Neural progenitor cell (in vitro differentiated cells): ENCODE results near the gene GRIK1. TPM values are rescaled to one million over a fixed set of nuclear protein-coding genes. Genes with fewer than 3 reads are reported as not detected.

Experiments used
- DNase-seq: peaks from one replicate; pipeline ENCODE4 v3.0.0-alpha.2; 2016; ENCODE audit warnings: low spot score
- H2AFZ ChIP-seq: fragments of 200-600 bp; sonication (generic); replicated peaks from 2 replicates; pipeline ENCODE4 v1.6.1; 2016; ENCODE audit warnings: antibody characterized with exemption
- H3F3A ChIP-seq: fragments of 200-600 bp; sonication (generic); 2 replicates; pipeline ENCODE4 v1.6.1; 2016; ENCODE audit warnings: antibody characterized with exemption, low read depth
- H3K27ac ChIP-seq: fragments of 200-600 bp; sonication (generic); 2 replicates; pipeline ENCODE4 v1.5.1; 2016; ENCODE audit warnings: mild to moderate bottlenecking
- H3K27me3 ChIP-seq: fragments of 200-600 bp; sonication (generic); 2 replicates; pipeline ENCODE4 v1.6.1; 2016; ENCODE audit warnings: mild to moderate bottlenecking, moderate library complexity
- H3K36me3 ChIP-seq: fragments of 200-600 bp; sonication (generic); 2 replicates; pipeline ENCODE4 v1.5.1; 2016
- H3K4me1 ChIP-seq: fragments of 200-600 bp; sonication (generic); 2 replicates; pipeline ENCODE4 v1.6.1; 2016; ENCODE audit warnings: mixed run types
- H3K4me2 ChIP-seq: fragments of 200-600 bp; sonication (generic); 2 replicates; pipeline ENCODE4 v1.6.1; 2016
- H3K4me3 ChIP-seq: fragments of 200-600 bp; sonication (generic); 2 replicates; pipeline ENCODE4 v1.5.1; 2016
- H3K79me2 ChIP-seq: fragments of 200-600 bp; sonication (generic); 2 replicates; pipeline ENCODE4 v1.6.1; 2016; ENCODE audit warnings: low read depth
- H3K9ac ChIP-seq: fragments of 200-600 bp; sonication (generic); 2 replicates; pipeline ENCODE4 v1.6.1; 2016
- H3K9me3 ChIP-seq: fragments of 200-600 bp; sonication (generic); 2 replicates; pipeline ENCODE4 v1.5.1; 2016; ENCODE audit warnings: low read depth
- H4K20me1 ChIP-seq: fragments of 200-600 bp; sonication (generic); 2 replicates; pipeline ENCODE4 v1.6.1; 2016; ENCODE audit warnings: low read depth
- H3K27ac Mint-ChIP-seq: 3 replicates; pipeline ENCODE4 v1.8.0; 2021; ENCODE audit warnings: mixed read lengths
- H3K27me3 Mint-ChIP-seq: 2 replicates; pipeline ENCODE4 v1.8.0; 2022; ENCODE audit warnings: low read depth, mild to moderate bottlenecking, inconsistent platforms, moderate library complexity, mixed read lengths; ENCODE audit not compliant: insufficient read depth
- H3K36me3 Mint-ChIP-seq: 3 replicates; pipeline ENCODE4 v1.8.0; 2021; ENCODE audit warnings: mixed read lengths
- H3K4me1 Mint-ChIP-seq: 3 replicates; pipeline ENCODE4 v1.8.0; 2021; ENCODE audit warnings: mixed read lengths
- H3K4me3 Mint-ChIP-seq: 3 replicates; pipeline ENCODE4 v1.8.0; 2021; ENCODE audit warnings: mild to moderate bottlenecking, moderate library complexity, mixed read lengths
- H3K9me3 Mint-ChIP-seq: 3 replicates; pipeline ENCODE4 v1.8.0; 2020; ENCODE audit warnings: mixed read lengths
- EZH2 ChIP-seq: fragments of 200-600 bp; sonication (generic); IDR thresholded peaks from 2 replicates; pipeline ENCODE4 v1.6.1; 2017; ENCODE audit warnings: antibody characterized with exemption, mild to moderate bottlenecking, moderate library complexity
- EZH2phosphoT487 ChIP-seq: fragments of 200-600 bp; sonication (generic); IDR thresholded peaks from 2 replicates; pipeline ENCODE4 v1.6.1; 2017; ENCODE audit warnings: antibody characterized with exemption
- total RNA-seq: library from RNA; depleted of rRNA; stranded (reverse); fragments of >200 nt; gene quantifications from 2 replicates; pipeline ENCODE4 v1.2.3, GENCODE V29; 2015; ENCODE audit warnings: low replicate concordance
- TF ChIP-seq, protein P1 (sequence below): fragments of 200-600 bp; sonication (generic); IDR thresholded peaks from 2 replicates; pipeline ENCODE4 v1.5.1; 2017; ENCODE audit warnings: antibody characterized with exemption, mild to moderate bottlenecking

GRIK1 gene
- total RNA-seq, 1 donor from 2014 or later: 1.6 TPM

DNA sequence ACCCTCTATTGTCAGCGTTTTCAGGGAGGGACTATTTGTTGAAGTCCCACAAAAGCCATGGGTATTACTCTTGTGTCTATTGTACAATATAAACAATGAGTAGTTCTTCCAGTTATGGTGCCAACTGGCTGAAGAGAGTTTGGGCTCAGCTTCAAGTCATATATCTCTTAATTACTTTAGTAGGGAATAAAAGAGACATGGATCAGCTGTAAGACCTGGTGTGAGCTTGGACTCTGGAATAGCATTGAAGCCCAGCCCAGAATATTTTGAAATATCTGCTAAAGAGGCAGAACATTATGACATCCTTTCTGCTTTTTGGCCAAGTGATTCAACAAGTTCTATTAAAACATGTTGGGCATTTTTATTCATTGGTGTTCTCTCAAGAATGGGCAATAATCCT is 416.1 kb downstream of the GRIK1 start:
- H3K27ac ChIP-seq: no peak overlapping the region
- Mint-ChIP-seq H3K4me1 (no peaks in the 10 kb centered on the region), H3K36me3 (peaks cover 8% of the 10 kb centered on the region), H3K27me3 (no peaks in the 10 kb centered on the region), H3K27ac (no peak overlapping the region), H3K4me3 (no peak overlapping the region), H3K9me3 (peaks cover 31% of the 10 kb centered on the region)
- H3K27me3 ChIP-seq: no peaks in the 10 kb centered on the region
- H4K20me1 ChIP-seq: no peaks in the 10 kb centered on the region
- peaks cover 6% of the 10 kb centered on the region for H3K9me3 ChIP-seq
- no peak overlapping the region for H2AFZ ChIP-seq
- no peaks in the 10 kb centered on the region for H3K79me2 ChIP-seq
- TF ChIP-seq EZH2phosphoT487 (no peak), EZH2 (no peak)
- TF ChIP-seq, protein P1, sequence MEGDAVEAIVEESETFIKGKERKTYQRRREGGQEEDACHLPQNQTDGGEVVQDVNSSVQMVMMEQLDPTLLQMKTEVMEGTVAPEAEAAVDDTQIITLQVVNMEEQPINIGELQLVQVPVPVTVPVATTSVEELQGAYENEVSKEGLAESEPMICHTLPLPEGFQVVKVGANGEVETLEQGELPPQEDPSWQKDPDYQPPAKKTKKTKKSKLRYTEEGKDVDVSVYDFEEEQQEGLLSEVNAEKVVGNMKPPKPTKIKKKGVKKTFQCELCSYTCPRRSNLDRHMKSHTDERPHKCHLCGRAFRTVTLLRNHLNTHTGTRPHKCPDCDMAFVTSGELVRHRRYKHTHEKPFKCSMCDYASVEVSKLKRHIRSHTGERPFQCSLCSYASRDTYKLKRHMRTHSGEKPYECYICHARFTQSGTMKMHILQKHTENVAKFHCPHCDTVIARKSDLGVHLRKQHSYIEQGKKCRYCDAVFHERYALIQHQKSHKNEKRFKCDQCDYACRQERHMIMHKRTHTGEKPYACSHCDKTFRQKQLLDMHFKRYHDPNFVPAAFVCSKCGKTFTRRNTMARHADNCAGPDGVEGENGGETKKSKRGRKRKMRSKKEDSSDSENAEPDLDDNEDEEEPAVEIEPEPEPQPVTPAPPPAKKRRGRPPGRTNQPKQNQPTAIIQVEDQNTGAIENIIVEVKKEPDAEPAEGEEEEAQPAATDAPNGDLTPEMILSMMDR: no peak
- H3K4me3 ChIP-seq: no peak overlapping the region
- no peak overlapping the region for H3K9ac ChIP-seq
- H3K36me3 ChIP-seq: no peaks in the 10 kb centered on the region
- no peak for DNase-seq
- no peak overlapping the region for H3K4me2 ChIP-seq
- no peaks in the 10 kb centered on the region for H3F3A ChIP-seq
- H3K4me1 ChIP-seq: no peaks in the 10 kb centered on the region

- no peaks in the 10 kb centered on the region for H3K27me3 Mint-ChIP-seq
- H3K4me2 ChIP-seq: no peak overlapping the region
- no peaks in the 10 kb centered on the region for H3K4me1 Mint-ChIP-seq
These were observed 417.9 kb downstream of the GRIK1 start for GRCh38 chr21:29521872-29522271.

GRCh38 chr21:29520171-29520570 is 419.6 kb downstream of the GRIK1 start:
- Histone ChIP-seq H3F3A (no peaks in the 10 kb centered on the region), H3K9me3 (no peaks in the 10 kb centered on the region), H3K4me1 (no peaks in the 10 kb centered on the region), H3K36me3 (no peaks in the 10 kb centered on the region), H4K20me1 (no peaks in the 10 kb centered on the region), H2AFZ (no peak overlapping the region), H3K79me2 (no peaks in the 10 kb centered on the region), H3K27me3 (no peaks in the 10 kb centered on the region), H3K4me3 (no peak overlapping the region), H3K4me2 (no peak overlapping the region), H3K27ac (no peak overlapping the region), H3K9ac (no peak overlapping the region)
- H3K36me3 Mint-ChIP-seq: peaks cover 5% of the 10 kb centered on the region
- TF ChIP-seq EZH2phosphoT487: no peak
- TF ChIP-seq, protein P1: no peak
- TF ChIP-seq EZH2: no peak
- peaks cover 13% of the 10 kb centered on the region for H3K9me3 Mint-ChIP-seq
- H3K4me3 Mint-ChIP-seq: no peak overlapping the region
- no peak overlapping the region for H3K27ac Mint-ChIP-seq
- no peak for DNase-seq
- H3K27me3 Mint-ChIP-seq: no peaks in the 10 kb centered on the region
- no peaks in the 10 kb centered on the region for H3K4me1 Mint-ChIP-seq

More at GRCh38 chr21:29521872-29522271, 417.9 kb downstream of the GRIK1 start:
- no peaks in the 10 kb centered on the region for H3F3A ChIP-seq
- H2AFZ ChIP-seq: no peak overlapping the region
- no peaks in the 10 kb centered on the region for H3K36me3 ChIP-seq
- Mint-ChIP-seq H3K9me3 (peaks cover 23% of the 10 kb centered on the region), H3K4me3 (no peak overlapping the region), H3K27ac (no peak overlapping the region), H3K36me3 (peaks cover 3% of the 10 kb centered on the region)
- H3K9ac ChIP-seq: no peak overlapping the region
- H3K4me3 ChIP-seq: no peak overlapping the region
- H3K4me1 ChIP-seq: no peaks in the 10 kb centered on the region
- DNase-seq: peak; percentile 8
- no peaks in the 10 kb centered on the region for H3K79me2 ChIP-seq
- H3K9me3 ChIP-seq: peaks cover 5% of the 10 kb centered on the region
- no peaks in the 10 kb centered on the region for H4K20me1 ChIP-seq
- no peaks in the 10 kb centered on the region for H3K27me3 ChIP-seq
- no peak overlapping the region for H3K27ac ChIP-seq
- TF ChIP-seq, protein P1: no peak
- TF ChIP-seq EZH2phosphoT487: no peak
- no peak for TF ChIP-seq EZH2
